ENCODE results near the gene ARHGEF5.
"Not testable (repeated sequence)": the region's sequence is repeated elsewhere in the genome, so short reads cannot be mapped to it uniquely, and the experiment has no call there.

The ARHGEF5 gene

GRCh38 chr7:144355176-144355822 is at the start of gene ARHGEF5:
ARHGEF5 (plus strand) TSS chr7:144355402; CDS start chr7:144362670, 7,268 bp downstream.
- not testable (repeated sequence) for DNase-seq

- DNase-seq: not testable (repeated sequence)
Measured at GRCh38 chr7:144309702-144310101, 45.5 kb upstream of the ARHGEF5 start.

GRCh38 chr7:144311218-144311617 is 44.0 kb upstream of the ARHGEF5 start:
- DNase-seq: not testable (repeated sequence)

DNA sequence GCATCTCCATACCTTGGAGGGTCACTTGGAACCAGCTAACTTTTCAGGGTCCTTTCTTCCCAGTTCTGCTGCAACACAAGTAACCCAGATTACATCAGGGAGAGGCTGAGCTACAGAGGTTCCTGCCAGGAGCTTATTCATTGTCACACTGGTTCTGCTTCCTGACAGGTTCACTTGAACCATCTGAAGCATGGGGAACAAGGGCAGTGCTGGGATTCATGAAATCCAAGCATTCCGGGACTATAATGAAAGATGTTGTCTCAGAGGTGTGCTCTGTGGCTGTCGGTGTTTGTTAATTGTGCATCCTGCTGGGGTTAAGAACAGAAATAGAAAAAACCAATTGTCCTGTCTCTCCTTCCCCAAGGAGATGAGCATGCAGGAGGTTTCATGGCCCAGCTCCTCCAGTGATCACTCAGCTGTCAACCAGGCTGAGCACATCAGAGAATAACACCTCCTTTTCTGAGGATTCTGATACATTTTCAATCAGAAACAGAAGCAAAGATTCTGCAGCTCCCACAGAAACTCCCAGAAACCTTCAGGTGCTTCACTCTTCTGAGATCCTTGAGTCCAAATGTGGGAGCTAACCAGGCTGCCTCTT is 43.2 kb upstream of the ARHGEF5 start, which contains the start of gene OR2A1:
TSS of gene OR2A1 (plus strand) at position 548 of the 598 bp plus-strand sequence. CDS start 5,706 bp downstream, outside the sequence.
- not testable (repeated sequence) for DNase-seq

DNA sequence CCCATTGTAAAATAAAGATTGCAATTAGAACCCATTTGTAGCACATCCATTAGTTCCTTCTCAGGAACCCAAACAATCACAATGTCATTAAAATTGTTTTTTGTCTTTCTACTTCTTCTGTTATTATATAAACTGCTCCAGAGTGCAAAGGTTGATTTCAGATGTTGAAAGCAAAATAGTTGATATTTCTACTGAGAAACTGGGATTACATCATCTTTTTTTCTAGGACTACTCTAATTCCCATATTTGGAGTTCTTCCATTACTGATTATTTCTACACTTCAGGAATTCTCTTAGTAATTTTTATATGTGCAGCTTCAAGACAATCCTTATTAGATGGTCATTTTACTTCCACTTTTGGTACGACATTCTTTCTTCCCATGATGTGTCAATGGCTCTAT is 37.7 kb upstream of the ARHGEF5 start:
- not testable (repeated sequence) for DNase-seq

DNA sequence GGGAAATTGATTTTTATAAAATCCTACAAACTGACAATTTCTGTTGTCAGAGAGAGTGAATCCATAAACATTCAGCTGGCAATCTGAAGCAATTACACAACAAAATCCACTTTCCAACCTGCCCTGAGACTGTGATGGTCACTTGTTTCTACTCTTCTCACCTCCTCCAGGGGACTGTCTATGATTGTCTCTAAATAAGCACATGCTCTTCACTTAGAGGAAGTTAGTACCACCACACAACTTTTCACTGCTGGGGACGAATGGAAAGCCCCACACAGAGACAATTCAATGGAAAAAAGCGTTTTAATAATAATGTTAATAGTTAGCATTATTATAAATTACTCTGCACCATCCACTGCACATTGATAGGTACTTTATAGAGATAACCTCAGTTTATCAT is 35.7 kb upstream of the ARHGEF5 start:
- not testable (repeated sequence) for DNase-seq

DNA sequence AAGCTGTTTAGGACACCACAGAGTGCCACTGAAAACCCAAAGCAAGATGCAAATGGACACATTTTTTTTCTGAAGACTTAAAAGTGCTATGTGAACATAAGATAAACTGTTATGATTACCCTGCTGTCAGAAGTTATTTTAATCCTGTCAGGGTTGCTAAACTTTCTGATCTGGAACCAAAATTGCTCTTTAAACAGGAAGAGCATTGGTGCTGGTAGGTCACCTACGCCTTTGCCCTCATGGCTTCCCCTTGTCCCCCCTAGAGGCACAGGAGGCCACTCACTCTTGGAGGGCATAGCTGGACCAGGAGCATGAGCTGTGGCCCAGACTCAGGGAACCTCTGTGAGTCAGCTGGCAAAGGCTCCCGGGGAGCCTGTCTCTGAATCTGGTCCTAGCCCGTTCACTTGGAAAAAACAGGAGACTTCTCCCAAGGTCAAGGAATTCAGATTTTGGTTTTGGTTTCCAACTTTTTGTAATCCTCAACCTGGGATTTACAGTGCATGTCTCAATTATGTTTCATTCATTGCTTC is 33.5 kb upstream of the ARHGEF5 start:
- not testable (repeated sequence) for DNase-seq

DNA sequence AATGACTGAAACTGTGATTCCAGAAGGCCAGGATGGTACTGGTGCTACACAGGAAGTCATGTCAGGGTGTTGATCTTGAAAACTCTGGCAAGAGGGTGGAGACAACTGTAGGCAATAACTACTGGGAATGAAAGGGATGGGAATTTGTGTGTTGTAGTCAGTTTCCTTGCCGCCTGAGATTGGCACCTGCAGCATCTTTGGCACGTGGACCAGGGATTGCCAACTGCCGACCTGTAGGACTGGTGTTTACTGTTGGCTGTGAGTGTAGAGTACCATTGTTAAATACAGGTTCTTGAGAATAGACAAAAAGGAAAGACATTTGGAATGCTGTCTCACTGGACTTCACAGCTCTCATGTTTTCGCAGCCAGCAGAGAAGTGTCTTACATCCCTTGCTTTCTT is 31.8 kb upstream of the ARHGEF5 start:
- DNase-seq: not testable (repeated sequence)

DNA sequence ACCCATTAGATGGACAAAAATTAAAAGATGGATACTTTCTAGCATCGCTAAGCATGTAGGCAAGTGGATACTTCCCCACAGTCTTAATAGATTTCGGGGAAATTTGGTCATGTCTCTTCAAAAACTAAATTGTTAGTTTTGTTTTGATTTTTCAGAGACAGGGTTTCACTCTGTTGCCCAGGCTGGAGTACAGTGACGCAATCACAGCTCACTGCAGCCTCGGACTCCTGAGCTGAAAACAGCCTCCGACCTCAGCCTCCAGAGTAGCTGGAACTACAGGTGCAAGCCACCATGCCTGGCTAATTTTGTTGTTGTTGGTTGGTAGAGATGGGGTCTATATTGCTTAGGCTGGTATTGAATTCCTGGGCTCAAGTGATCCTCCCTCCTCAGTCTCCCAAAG is 29.3 kb upstream of the ARHGEF5 start:
- not testable (repeated sequence) for DNase-seq

GRCh38 chr7:144330044-144330443 is 25.2 kb upstream of the ARHGEF5 start:
- not testable (repeated sequence) for DNase-seq

DNA sequence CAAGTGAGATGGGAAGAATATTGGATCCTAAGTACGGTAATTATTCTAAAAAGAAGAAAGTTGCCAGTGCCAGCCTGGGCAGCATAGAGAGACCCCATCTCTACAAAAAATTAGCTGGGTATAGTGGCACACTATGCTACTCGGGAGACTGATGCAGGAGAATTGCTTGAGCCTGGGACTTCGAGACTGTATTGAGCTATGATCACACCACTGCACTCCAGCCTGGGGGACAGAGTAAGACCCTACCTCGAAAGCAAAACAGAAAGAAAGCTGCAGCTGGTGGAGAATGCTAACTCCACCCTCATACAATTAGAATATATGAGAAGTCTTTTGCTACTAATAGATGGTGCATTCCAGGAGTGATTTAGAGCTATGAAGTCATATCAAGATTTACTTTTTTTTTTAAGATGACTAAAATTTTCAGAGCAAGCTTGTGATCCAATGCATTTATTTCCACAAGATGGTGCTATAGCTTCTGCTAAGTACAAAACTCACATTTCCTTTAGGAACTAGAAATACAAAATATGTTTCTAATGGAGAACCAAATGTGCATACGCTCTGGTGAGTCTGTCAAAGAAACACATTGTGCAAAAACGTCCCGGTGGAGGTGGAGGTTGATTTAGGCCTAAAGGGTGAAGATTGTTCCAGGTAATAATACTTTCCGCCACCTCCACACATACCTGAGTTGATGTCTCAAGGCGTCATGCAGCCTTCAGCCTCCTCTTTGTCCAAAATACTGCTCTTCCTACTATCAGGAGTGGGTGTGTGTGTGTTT is 23.8 kb upstream of the ARHGEF5 start:
- DNase-seq: not testable (repeated sequence)

DNA sequence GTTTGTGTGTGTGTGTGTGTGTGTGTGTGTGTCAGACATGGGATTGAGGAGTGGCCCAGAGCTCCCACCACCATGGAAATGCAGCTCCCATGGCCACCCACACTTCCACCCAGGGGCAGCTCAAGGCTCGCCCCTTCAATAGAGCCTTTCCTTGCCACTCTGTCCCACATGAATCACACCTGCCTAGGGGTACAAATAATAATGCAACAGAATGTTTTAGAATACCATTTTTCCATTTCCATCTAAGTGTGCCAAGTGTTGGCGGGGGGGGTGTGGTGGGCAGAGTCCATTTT is 23.3 kb upstream of the ARHGEF5 start:
- DNase-seq: not testable (repeated sequence)

DNA sequence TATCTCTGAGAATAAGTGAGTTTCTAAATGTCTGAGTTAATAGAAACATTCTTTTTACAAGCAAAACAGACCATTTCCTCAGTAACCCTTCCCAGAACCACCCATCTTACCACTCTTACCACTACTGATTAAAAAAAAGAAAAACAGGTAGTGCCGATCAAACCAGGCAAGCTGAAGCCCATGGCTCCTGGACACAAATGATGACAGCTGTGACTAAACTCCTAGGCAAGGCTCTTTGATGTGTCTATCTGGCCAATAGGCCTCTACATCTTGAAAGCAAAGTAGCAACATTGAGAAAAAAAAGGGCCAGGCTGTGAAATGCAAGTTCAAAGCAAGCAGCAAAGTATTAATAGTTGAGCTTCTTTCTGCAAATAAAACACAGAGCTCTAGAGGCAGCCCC is 6.6 kb upstream of the ARHGEF5 start:
- not testable (repeated sequence) for DNase-seq

- DNase-seq: peak; percentile 0
Measured at GRCh38 chr7:144351667-144352066, 3.5 kb upstream of the ARHGEF5 start.

- DNase-seq: not testable (repeated sequence)
Measured at GRCh38 chr7:144356185-144356584, 983 bp downstream of the ARHGEF5 start.

DNA sequence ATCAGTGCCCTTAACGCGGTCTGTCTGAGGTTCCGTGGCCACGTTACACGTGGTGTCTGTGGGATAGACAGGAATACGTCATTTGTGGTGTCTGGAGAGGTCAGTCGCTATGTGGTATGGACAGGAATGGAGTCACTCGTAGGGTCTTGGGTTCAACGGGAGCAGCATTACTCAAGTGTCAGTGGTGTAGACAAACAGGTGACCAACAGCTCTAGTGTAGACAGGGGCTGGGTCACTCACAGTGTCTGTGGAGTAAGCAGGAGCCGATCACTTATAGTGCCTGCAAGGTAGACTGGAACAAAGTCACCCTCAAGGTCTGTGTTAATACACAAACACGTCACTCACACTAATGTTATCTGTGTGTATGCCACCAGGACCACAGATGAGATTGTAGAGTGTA is 1.7 kb downstream of the ARHGEF5 start:
- DNase-seq: not testable (repeated sequence)

- not testable (repeated sequence) for DNase-seq
Measured at GRCh38 chr7:144362061-144362460, 6.9 kb downstream of the ARHGEF5 start.

- not testable (repeated sequence) for DNase-seq
Measured at GRCh38 chr7:144365523-144365922, 10.3 kb downstream of the ARHGEF5 start.

GRCh38 chr7:144367250-144367649 is 12.0 kb downstream of the ARHGEF5 start:
- not testable (repeated sequence) for DNase-seq

GRCh38 chr7:144369221-144369620 is 14.0 kb downstream of the ARHGEF5 start:
- DNase-seq: not testable (repeated sequence)

- DNase-seq: no peak
Measured at GRCh38 chr7:144378651-144379050, 23.4 kb downstream of the ARHGEF5 start.

DNA sequence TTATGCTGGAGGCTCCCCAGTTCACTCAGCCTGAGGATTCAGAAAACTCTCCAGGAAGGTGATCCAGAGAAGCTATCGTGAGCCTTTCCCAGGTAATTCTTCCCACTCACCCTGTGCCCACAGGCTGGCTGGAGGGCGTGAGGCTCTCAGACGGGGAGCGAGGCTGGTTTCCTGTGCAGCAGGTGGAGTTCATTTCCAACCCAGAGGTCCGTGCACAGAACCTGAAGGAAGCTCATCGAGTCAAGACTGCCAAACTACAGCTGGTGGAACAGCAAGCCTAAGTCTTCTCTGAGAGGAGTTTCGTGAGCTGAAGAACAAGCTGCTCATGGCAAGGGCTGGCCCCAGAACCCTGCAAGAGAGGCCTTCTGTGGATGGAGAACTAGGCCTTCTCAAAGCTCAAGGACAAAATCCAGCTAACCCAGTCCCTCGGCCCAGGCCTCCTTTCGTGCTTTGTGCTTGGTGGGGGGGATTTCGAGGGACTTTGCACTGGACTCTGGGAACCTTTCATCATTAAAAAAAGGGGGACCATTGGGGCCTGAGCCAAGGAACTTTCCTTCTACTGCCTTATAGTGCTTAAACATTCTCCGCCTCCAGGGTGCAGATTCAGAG is 24.7 kb downstream of the ARHGEF5 start:
- no peak for DNase-seq

- no peak for DNase-seq
Measured at GRCh38 chr7:144384071-144384470, 28.9 kb downstream of the ARHGEF5 start.

Data from hematopoietic multipotent progenitor cell treated with erythropoietin and hydrocortisone succinate and interleukin-3 and kit ligand, for 8 days (in vitro differentiated cells).